ENCODE measurements around the gene SKIC3.
A peak's percentile ranks its signal among the peaks of the same experiment; 100 is the strongest.

Gene SKIC3

DNA sequence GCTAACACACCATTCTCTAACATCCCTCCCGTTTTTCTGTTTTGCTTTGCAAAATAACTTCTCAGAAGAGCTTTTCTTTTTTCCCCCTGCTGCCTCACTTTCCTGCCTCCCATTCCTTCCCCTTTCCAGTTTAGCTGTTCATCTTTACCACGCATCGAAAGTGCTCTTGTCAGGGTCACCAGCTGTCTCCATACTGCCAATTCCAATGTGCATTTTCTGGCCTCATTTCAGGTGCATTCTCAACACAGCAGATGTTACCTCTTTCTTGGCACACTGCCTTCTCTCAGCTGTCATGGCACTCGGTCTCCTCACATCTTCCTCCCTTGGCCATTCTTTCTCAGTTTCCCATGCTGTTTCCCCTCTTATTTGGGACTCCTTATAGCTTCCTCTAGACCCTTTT is 9.7 kb upstream of the SKIC3 start:
- Histone ChIP-seq H3K9ac (ENCODE audit: low read depth, low read length) (no peak overlapping the region), H3K4me1 (ENCODE audit: control insufficient read depth, insufficient read depth, low read length) (no peaks in the 10 kb centered on the region), H3K27me3 (ENCODE audit: control insufficient read depth, insufficient read depth, low read length) (no peaks in the 10 kb centered on the region), H3K27ac (ENCODE audit: low read depth, low read length) (no peak overlapping the region), H3K4me3 (ENCODE audit: low read depth, low read length) (no peak overlapping the region), H3K36me3 (ENCODE audit: control insufficient read depth, insufficient read depth, low read length) (peaks cover 24% of the 10 kb centered on the region), H3K9me3 (ENCODE audit: control insufficient read depth, insufficient read depth, low read length) (no peaks in the 10 kb centered on the region)

DNA sequence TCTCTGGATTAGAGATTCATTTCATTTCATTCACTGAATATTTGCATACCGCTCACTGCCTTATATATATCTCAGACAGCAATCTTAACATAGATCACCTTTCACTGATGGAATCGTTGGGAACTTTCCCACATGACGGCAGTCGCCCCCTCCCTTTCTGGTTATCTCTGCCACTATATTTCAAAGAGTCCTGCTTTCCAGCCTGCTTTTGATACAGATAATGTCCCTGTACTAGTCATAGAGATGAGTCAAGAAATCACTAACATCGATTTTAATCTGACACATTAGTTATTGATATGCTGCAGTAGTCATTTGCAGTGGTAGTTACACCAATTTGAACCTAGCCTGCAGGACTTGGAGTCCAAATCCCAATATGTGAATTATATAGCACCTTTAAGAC is 8.6 kb upstream of the SKIC3 start:
- H3K4me3 ChIP-seq (ENCODE audit: low read depth, low read length), result no peak overlapping the region
- H3K9ac ChIP-seq (ENCODE audit: low read depth, low read length), result no peak overlapping the region
- H3K27me3 ChIP-seq (ENCODE audit: control insufficient read depth, insufficient read depth, low read length), result no peaks in the 10 kb centered on the region
- no peaks in the 10 kb centered on the region for H3K9me3 ChIP-seq (ENCODE audit: control insufficient read depth, insufficient read depth, low read length)
- peaks cover 18% of the 10 kb centered on the region for H3K36me3 ChIP-seq (ENCODE audit: control insufficient read depth, insufficient read depth, low read length)
- no peaks in the 10 kb centered on the region for H3K4me1 ChIP-seq (ENCODE audit: control insufficient read depth, insufficient read depth, low read length)
- no peak overlapping the region for H3K27ac ChIP-seq (ENCODE audit: low read depth, low read length)

DNA sequence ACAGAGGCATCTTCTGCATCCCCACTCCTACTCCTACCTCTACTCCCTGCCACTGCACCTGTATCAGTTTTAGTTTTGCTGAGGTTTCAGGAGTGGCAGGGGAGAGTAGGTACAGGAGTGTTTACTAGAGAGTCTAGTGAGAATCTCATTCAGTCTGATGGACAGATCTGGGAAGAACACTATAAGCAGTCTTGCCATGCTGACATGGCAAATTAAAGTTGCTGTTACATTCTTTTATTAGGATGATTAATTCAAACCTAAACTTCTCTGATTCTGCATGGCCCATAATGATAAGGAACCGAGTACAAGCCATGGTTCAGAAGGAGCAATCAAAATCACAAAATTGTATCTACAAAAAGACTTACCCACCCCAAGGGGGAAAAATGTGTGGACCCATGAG is 7.5 kb upstream of the SKIC3 start:
- no peak overlapping the region for H3K27ac ChIP-seq (ENCODE audit: low read depth, low read length)
- no peaks in the 10 kb centered on the region for H3K4me1 ChIP-seq (ENCODE audit: control insufficient read depth, insufficient read depth, low read length)
- no peak overlapping the region for H3K9ac ChIP-seq (ENCODE audit: low read depth, low read length)
- no peaks in the 10 kb centered on the region for H3K27me3 ChIP-seq (ENCODE audit: control insufficient read depth, insufficient read depth, low read length)
- H3K4me3 ChIP-seq (ENCODE audit: low read depth, low read length), result no peak overlapping the region
- H3K9me3 ChIP-seq (ENCODE audit: control insufficient read depth, insufficient read depth, low read length), result no peaks in the 10 kb centered on the region
- H3K36me3 ChIP-seq (ENCODE audit: control insufficient read depth, insufficient read depth, low read length), result peaks cover 9% of the 10 kb centered on the region

DNA sequence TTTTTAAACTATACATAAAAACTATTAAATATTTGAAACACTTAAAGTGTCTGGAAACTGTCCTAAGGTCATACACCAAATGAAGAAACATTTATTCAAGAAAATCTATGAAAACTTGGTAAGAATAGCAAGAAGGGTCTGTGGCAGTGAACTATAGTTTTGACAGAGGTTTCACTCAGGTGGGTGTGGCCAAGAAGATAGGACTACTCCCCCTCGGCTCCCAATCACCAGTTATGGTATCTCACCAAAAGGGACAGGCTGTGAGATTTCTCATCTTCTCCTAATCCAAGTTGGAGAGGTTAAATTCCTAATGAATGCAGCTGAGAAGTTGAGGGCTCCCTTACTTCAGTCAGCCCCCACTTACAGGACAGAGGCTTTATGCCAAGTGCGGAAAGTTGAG is 3.1 kb upstream of the SKIC3 start:
- peaks cover 3% of the 10 kb centered on the region for H3K36me3 ChIP-seq (ENCODE audit: control insufficient read depth, insufficient read depth, low read length)
- no peaks in the 10 kb centered on the region for H3K27me3 ChIP-seq (ENCODE audit: control insufficient read depth, insufficient read depth, low read length)
- no peak overlapping the region for H3K27ac ChIP-seq (ENCODE audit: low read depth, low read length)
- no peak overlapping the region for H3K4me3 ChIP-seq (ENCODE audit: low read depth, low read length)
- no peaks in the 10 kb centered on the region for H3K9me3 ChIP-seq (ENCODE audit: control insufficient read depth, insufficient read depth, low read length)
- H3K4me1 ChIP-seq (ENCODE audit: control insufficient read depth, insufficient read depth, low read length), result peaks cover 13% of the 10 kb centered on the region
- H3K9ac ChIP-seq (ENCODE audit: low read depth, low read length), result no peak overlapping the region

DNA sequence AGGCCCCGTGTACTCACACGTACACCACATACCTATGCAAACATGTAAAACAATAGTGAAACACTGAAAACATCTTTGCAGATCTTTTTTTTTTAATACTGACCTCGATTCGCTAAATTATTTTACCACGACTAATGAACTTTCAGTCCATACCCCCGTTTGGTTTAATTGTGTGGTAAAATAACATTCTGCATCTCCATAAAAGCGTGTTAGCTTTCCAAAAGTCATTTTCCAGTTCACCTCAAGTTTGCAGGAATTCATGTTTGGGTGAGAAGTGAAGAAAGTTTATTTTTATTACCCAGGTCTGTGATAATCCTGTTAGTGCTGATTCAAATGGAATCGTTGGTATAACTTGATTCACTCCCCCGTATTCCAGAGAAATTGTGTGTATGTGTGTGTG is 776 bp upstream of the SKIC3 start:
- Histone ChIP-seq H3K36me3 (ENCODE audit: control insufficient read depth, insufficient read depth, low read length) (peaks cover 10% of the 10 kb centered on the region), H3K27ac (ENCODE audit: low read depth, low read length) (peak overlapping the region; percentile 91), H3K9me3 (ENCODE audit: control insufficient read depth, insufficient read depth, low read length) (no peaks in the 10 kb centered on the region), H3K9ac (ENCODE audit: low read depth, low read length) (peak overlapping the region; percentile 76), H3K4me3 (ENCODE audit: low read depth, low read length) (peak overlapping the region; percentile 91), H3K4me1 (ENCODE audit: control insufficient read depth, insufficient read depth, low read length) (peaks cover 13% of the 10 kb centered on the region), H3K27me3 (ENCODE audit: control insufficient read depth, insufficient read depth, low read length) (no peaks in the 10 kb centered on the region)

DNA sequence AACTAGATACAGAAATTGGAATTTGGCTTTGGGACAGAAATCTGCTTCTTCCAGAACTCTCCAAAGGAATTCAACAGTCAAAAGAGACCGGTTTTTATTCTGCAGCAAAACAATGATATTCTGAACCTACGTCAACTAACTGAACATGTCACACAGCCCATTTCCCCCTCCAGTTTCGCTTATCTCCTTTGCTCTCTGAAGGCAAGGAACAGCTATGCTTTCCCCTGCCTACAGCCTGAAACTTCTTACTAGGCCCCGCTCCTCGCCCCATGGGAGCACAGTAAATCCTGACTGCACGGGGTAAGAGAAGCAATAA is 488 bp downstream of the SKIC3 start:
- H3K36me3 ChIP-seq (ENCODE audit: control insufficient read depth, insufficient read depth, low read length), result peaks cover 21% of the 10 kb centered on the region

DNA sequence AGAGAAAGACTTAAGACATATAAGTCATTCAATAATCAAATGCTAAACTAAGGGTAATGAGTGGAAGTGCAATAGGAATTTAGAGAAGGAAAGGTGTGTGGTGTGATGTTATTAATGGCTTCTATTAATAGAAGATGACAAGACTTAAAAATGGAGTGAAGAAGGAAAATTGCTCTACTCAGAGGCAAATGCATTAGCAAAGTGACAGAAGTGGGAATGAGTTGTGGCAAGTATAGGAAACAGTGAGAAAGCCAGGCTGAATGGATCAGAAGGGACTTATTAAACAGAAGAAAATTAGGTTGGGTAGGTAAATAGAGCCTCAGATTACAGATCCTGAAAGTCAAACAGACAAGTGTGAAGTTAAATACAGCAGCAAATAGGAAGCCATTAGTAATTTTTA is 5.7 kb downstream of the SKIC3 start:
- Histone ChIP-seq H3K27ac (ENCODE audit: low read depth, low read length) (no peak overlapping the region), H3K27me3 (ENCODE audit: control insufficient read depth, insufficient read depth, low read length) (no peaks in the 10 kb centered on the region), H3K4me3 (ENCODE audit: low read depth, low read length) (no peak overlapping the region), H3K9me3 (ENCODE audit: control insufficient read depth, insufficient read depth, low read length) (no peaks in the 10 kb centered on the region), H3K9ac (ENCODE audit: low read depth, low read length) (no peak overlapping the region), H3K4me1 (ENCODE audit: control insufficient read depth, insufficient read depth, low read length) (peaks cover 4% of the 10 kb centered on the region), H3K36me3 (ENCODE audit: control insufficient read depth, insufficient read depth, low read length) (peaks cover 73% of the 10 kb centered on the region)

More for the DNA sequence above, 488 bp downstream of the SKIC3 start:
- Histone ChIP-seq H3K27me3 (ENCODE audit: control insufficient read depth, insufficient read depth, low read length) (no peaks in the 10 kb centered on the region), H3K27ac (ENCODE audit: low read depth, low read length) (peak overlapping the region; percentile 91), H3K4me1 (ENCODE audit: control insufficient read depth, insufficient read depth, low read length) (peaks cover 13% of the 10 kb centered on the region), H3K4me3 (ENCODE audit: low read depth, low read length) (peak overlapping the region; percentile 91), H3K9me3 (ENCODE audit: control insufficient read depth, insufficient read depth, low read length) (no peaks in the 10 kb centered on the region), H3K9ac (ENCODE audit: low read depth, low read length) (peak overlapping the region; percentile 76)

DNA sequence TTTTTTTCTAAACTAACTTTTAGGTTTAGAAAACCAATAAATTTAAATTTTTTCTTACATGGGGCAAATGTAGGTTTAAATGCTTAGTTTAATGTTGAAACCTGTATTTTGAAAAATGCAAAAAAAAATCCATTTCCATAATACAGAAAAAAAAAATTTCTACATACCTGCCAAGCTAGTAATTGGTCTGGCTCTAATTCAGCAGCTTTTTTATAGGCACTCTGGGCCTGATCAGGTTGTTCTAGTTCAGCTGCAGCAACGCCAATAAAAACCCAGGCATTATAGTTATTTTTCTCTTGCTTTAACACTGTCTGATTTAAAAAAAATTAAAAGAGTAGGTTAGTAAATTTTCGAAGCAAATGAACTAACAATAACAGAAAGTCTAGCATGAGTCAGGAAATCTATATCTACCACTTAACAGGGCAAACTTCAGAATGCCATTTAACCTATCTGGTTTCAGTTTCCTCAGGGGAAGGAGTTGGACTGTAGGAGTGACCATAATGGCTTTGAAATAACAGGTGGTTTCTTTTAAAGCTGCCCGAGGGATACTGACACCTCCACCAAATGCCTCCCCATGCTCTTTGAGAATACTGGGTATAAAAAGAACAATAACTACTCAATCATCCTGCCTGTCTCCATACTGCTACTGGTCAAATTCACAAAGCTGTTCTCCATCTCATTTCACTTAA is 11.6 kb downstream of the SKIC3 start:
- H3K9me3 ChIP-seq (ENCODE audit: control insufficient read depth, insufficient read depth, low read length), result no peaks in the 10 kb centered on the region
- no peaks in the 10 kb centered on the region for H3K27me3 ChIP-seq (ENCODE audit: control insufficient read depth, insufficient read depth, low read length)
- no peak overlapping the region for H3K27ac ChIP-seq (ENCODE audit: low read depth, low read length)
- H3K4me1 ChIP-seq (ENCODE audit: control insufficient read depth, insufficient read depth, low read length), result no peaks in the 10 kb centered on the region
- peaks cover 91% of the 10 kb centered on the region for H3K36me3 ChIP-seq (ENCODE audit: control insufficient read depth, insufficient read depth, low read length)
- no peak overlapping the region for H3K4me3 ChIP-seq (ENCODE audit: low read depth, low read length)
- no peak overlapping the region for H3K9ac ChIP-seq (ENCODE audit: low read depth, low read length)

DNA sequence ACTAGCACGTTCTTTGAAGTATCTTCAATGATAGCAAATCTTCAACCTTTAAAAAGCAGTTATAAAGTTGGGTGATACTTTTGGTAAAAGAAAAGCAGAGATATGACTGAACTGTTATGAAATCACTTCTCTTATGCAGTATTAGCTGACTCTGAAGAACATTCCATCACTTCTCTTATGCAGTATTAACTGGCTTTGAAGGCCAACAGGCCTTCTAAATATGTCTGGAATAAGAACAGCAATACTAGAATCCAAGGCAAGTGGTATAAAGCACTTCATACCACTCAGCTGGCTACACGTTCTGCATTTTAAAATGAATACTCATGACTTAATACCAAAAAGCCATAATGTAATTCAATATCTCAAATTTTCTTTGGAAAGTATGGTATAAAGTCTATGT is 17.3 kb downstream of the SKIC3 start:
- no peak overlapping the region for H3K9ac ChIP-seq (ENCODE audit: low read depth, low read length)
- H3K9me3 ChIP-seq (ENCODE audit: control insufficient read depth, insufficient read depth, low read length), result no peaks in the 10 kb centered on the region
- no peaks in the 10 kb centered on the region for H3K27me3 ChIP-seq (ENCODE audit: control insufficient read depth, insufficient read depth, low read length)
- H3K4me3 ChIP-seq (ENCODE audit: low read depth, low read length), result no peak overlapping the region
- H3K36me3 ChIP-seq (ENCODE audit: control insufficient read depth, insufficient read depth, low read length), result peaks cover 59% of the 10 kb centered on the region
- no peak overlapping the region for H3K27ac ChIP-seq (ENCODE audit: low read depth, low read length)
- H3K4me1 ChIP-seq (ENCODE audit: control insufficient read depth, insufficient read depth, low read length), result peaks cover 20% of the 10 kb centered on the region

DNA sequence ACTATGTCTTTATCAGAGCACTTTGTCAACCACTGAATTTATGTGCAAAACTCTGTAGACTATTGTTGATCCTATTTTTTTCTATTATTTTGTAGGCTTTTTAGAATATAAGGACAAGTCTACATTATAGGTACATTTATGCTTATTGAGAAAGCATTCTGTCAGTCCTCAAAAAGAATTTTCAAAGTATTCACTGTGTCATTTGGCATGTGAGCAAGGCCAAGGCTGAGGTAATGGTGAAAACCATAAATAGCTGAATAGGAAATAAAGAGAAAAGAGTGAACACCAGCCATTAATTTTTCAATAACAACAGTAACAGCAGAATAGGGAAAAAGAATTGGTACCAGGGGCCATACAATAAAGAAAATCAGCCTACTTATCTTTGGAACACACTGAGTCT is 21.0 kb downstream of the SKIC3 start:
- peaks cover 45% of the 10 kb centered on the region for H3K36me3 ChIP-seq (ENCODE audit: control insufficient read depth, insufficient read depth, low read length)
- H3K27ac ChIP-seq (ENCODE audit: low read depth, low read length), result no peak overlapping the region
- no peaks in the 10 kb centered on the region for H3K27me3 ChIP-seq (ENCODE audit: control insufficient read depth, insufficient read depth, low read length)
- H3K4me1 ChIP-seq (ENCODE audit: control insufficient read depth, insufficient read depth, low read length), result peaks cover 34% of the 10 kb centered on the region
- no peaks in the 10 kb centered on the region for H3K9me3 ChIP-seq (ENCODE audit: control insufficient read depth, insufficient read depth, low read length)
- no peak overlapping the region for H3K9ac ChIP-seq (ENCODE audit: low read depth, low read length)
- no peak overlapping the region for H3K4me3 ChIP-seq (ENCODE audit: low read depth, low read length)

DNA sequence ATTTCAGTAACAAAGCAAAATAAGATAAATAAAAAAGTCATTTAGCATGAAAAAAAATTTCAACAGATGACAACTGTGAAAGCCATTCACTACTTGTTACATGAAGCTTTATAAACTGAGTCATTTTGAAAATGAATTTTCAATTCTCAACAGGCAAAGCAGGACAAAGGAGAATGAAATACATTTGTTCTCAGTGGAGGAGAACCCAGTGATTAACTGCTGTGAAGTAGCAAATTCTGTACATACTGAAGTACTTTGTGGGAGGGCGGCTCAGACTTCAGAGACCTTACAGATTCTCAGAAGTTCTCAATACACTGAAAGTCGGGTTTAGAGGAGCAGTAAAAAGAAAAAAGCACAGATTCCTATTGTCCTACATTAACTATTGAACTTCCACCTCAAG is 21.7 kb downstream of the SKIC3 start:
- Histone ChIP-seq H3K36me3 (ENCODE audit: control insufficient read depth, insufficient read depth, low read length) (peaks cover 49% of the 10 kb centered on the region), H3K4me3 (ENCODE audit: low read depth, low read length) (no peak overlapping the region)

More for the DNA sequence above, 21.7 kb downstream of the SKIC3 start:
- peak overlapping the region; percentile 57 for H3K27ac ChIP-seq (ENCODE audit: low read depth, low read length)
- H3K4me1 ChIP-seq (ENCODE audit: control insufficient read depth, insufficient read depth, low read length), result peaks cover 34% of the 10 kb centered on the region
- no peaks in the 10 kb centered on the region for H3K27me3 ChIP-seq (ENCODE audit: control insufficient read depth, insufficient read depth, low read length)
- H3K9me3 ChIP-seq (ENCODE audit: control insufficient read depth, insufficient read depth, low read length), result no peaks in the 10 kb centered on the region
- H3K9ac ChIP-seq (ENCODE audit: low read depth, low read length), result no peak overlapping the region
